ENCODE data around the gene CACNA1F. TPM values are rescaled to one million over a fixed set of nuclear protein-coding genes. Genes with fewer than 3 reads are reported as not detected.

Gene CACNA1F
- total and polyA plus RNA-seq, 9 of the 15 experiments (the other 6 are each of a cell fraction or from before 2014, with no cell fraction given) = under 0.01 to 0.41 (median 0.03) TPM; not detected in 3

DNA sequence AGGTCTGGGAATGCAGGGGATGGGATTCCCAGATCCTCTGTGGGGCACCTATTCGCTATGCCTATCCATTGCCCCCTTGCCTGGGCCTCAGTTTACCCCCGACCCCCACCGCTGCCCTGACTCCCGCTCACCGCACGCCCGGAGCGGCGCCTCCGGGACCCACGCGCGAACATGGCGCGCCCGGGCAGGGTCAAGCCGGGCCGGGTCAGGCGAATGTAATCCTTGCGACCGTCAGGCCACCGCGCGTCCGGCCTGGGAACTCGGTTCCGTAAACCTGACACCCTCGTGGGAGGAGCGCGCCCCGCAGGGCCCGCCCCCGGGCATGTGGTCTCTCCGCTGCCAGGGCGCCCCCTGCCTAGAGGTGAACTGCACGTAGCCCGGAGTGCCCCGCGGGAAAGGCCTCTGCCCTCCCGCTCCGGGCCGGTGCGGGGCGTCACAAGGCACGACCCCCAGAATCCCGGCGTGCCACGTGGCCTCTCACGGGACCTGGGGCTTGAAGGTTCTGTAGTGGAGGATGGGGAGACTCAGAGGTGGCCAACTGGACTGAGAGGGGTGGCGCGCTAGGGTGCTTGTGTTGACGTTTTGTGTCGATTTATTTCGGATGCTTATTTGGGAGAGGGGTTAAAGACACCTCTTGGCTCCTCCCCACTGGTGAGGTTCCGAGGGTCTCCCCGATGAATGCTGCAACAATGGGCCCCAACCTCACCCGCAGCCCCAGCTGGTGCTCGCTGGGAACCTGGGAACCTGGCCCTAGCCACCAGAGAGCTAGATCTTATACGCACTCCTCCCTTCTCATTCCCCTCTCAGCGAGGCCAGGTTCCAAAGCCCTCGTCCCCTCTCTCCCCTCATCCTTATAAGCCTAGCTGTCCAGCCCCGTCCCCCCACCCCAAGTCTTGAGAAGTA is 46.8 kb downstream of the CACNA1F start, which contains the start of gene PRICKLE3 (continued):
- TF ChIP-seq, protein P1, sequence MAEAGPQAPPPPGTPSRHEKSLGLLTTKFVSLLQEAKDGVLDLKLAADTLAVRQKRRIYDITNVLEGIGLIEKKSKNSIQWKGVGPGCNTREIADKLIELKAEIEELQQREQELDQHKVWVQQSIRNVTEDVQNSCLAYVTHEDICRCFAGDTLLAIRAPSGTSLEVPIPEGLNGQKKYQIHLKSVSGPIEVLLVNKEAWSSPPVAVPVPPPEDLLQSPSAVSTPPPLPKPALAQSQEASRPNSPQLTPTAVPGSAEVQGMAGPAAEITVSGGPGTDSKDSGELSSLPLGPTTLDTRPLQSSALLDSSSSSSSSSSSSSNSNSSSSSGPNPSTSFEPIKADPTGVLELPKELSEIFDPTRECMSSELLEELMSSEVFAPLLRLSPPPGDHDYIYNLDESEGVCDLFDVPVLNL (CRISPR knock-in tag; IDR thresholded peaks at IDR 0.05; ENCODE audit: low read depth) = no peak
- TF ChIP-seq, protein P2, sequence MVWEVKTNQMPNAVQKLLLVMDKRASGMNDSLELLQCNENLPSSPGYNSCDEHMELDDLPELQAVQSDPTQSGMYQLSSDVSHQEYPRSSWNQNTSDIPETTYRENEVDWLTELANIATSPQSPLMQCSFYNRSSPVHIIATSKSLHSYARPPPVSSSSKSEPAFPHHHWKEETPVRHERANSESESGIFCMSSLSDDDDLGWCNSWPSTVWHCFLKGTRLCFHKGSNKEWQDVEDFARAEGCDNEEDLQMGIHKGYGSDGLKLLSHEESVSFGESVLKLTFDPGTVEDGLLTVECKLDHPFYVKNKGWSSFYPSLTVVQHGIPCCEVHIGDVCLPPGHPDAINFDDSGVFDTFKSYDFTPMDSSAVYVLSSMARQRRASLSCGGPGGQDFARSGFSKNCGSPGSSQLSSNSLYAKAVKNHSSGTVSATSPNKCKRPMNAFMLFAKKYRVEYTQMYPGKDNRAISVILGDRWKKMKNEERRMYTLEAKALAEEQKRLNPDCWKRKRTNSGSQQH (CRISPR knock-in tag; IDR thresholded peaks at IDR 0.05) = no peak
- TF ChIP-seq, protein P3, sequence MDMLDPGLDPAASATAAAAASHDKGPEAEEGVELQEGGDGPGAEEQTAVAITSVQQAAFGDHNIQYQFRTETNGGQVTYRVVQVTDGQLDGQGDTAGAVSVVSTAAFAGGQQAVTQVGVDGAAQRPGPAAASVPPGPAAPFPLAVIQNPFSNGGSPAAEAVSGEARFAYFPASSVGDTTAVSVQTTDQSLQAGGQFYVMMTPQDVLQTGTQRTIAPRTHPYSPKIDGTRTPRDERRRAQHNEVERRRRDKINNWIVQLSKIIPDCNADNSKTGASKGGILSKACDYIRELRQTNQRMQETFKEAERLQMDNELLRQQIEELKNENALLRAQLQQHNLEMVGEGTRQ (CRISPR knock-in tag; IDR thresholded peaks at IDR 0.05) = peak; percentile 55
- TF ChIP-seq, protein P4, sequence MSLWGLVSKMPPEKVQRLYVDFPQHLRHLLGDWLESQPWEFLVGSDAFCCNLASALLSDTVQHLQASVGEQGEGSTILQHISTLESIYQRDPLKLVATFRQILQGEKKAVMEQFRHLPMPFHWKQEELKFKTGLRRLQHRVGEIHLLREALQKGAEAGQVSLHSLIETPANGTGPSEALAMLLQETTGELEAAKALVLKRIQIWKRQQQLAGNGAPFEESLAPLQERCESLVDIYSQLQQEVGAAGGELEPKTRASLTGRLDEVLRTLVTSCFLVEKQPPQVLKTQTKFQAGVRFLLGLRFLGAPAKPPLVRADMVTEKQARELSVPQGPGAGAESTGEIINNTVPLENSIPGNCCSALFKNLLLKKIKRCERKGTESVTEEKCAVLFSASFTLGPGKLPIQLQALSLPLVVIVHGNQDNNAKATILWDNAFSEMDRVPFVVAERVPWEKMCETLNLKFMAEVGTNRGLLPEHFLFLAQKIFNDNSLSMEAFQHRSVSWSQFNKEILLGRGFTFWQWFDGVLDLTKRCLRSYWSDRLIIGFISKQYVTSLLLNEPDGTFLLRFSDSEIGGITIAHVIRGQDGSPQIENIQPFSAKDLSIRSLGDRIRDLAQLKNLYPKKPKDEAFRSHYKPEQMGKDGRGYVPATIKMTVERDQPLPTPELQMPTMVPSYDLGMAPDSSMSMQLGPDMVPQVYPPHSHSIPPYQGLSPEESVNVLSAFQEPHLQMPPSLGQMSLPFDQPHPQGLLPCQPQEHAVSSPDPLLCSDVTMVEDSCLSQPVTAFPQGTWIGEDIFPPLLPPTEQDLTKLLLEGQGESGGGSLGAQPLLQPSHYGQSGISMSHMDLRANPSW (CRISPR knock-in tag; IDR thresholded peaks at IDR 0.05) = no peak
- TF ChIP-seq ELF4 (CRISPR knock-in tag; IDR thresholded peaks at IDR 0.05) (no peak), RBM22 (IDR thresholded peaks at IDR 0.05; ENCODE audit: low read depth, low read length, poor library complexity, severe bottlenecking) (no peak), ATF7 (IDR thresholded peaks at IDR 0.05) (peak; percentile 53), ZNF140 (CRISPR knock-in tag; IDR thresholded peaks at IDR 0.05) (no peak), HNRNPL (IDR thresholded peaks at IDR 0.05; ENCODE audit: low read depth, low read length) (peak; percentile 100), GATA2 (CRISPR knock-in tag; IDR thresholded peaks at IDR 0.05) (no peak), ZNF507 (tag; conservative IDR thresholded peaks at IDR 0.05) (no peak), SLC30A9 (CRISPR knock-in tag; IDR thresholded peaks at IDR 0.05) (no peak), ZNF263 (CRISPR knock-in tag; IDR thresholded peaks at IDR 0.05; ENCODE audit: borderline replicate concordance) (no peak), ZNF133 (CRISPR knock-in tag; IDR thresholded peaks at IDR 0.05) (no peak), CBX1 (IDR thresholded peaks at IDR 0.05; ENCODE audit: low read depth) (0 out of 2 replicates have a peak, but pooled peaks have one; percentile 46), RBBP5 (IDR thresholded peaks at IDR 0.05; ENCODE audit: borderline replicate concordance, insufficient read depth, low read length, poor library complexity, severe bottlenecking) (no peak), TCFL5 (CRISPR knock-in tag; conservative IDR thresholded peaks at IDR 0.05) (no peak), MEIS2 (IDR thresholded peaks at IDR 0.05; ENCODE audit: partially characterized antibody) (no peak)
- TF ChIP-seq, protein P5, sequence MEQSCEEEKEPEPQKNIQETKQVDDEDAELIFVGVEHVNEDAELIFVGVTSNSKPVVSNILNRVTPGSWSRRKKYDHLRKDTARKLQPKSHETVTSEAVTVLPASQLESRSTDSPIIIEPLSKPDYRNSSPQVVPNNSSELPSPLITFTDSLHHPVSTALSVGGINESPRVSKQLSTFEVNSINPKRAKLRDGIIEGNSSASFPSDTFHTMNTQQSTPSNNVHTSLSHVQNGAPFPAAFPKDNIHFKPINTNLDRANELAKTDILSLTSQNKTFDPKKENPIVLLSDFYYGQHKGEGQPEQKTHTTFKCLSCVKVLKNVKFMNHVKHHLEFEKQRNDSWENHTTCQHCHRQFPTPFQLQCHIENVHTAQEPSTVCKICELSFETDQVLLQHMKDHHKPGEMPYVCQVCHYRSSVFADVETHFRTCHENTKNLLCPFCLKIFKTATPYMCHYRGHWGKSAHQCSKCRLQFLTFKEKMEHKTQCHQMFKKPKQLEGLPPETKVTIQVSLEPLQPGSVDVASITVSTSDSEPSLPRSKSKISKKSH (CRISPR knock-in tag; IDR thresholded peaks at IDR 0.05) = no peak
